NCI-H345 treated with DMSO at 0.1 percent for 48 hours (cell line): ENCODE data around the gene ARFGEF2.
"Not testable (repeated sequence)": the region's sequence is repeated elsewhere in the genome, so short reads cannot be mapped to it uniquely, and the experiment has no call there.

ENCODE experiments used
- DNase-seq: peaks from one replicate; lab custom pipeline; 2025; ENCODE audit not compliant: unreplicated experiment; lab: John Stamatoyannopoulos, UW

Gene ARFGEF2

DNA sequence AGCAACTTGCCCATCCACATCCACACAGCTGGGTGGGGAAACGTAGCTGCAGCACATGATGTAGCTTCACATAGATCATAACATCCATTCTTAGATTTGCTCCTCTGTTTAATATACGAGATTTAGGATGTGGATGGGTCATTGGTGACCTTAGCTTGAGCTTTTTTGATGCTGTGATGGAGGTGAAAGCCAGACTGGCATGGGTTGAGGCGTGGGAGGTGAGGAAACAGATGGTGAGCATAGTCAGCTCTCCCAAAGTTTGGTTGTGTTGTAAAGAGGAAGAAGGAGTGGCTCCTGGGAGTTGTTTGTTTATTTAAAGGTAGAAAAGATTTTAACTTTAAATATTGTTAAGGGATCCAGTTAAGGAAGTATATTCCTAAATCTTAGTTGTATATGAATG is 5.3 kb downstream of the ARFGEF2 start:
- DNase-seq, result no peak

DNA sequence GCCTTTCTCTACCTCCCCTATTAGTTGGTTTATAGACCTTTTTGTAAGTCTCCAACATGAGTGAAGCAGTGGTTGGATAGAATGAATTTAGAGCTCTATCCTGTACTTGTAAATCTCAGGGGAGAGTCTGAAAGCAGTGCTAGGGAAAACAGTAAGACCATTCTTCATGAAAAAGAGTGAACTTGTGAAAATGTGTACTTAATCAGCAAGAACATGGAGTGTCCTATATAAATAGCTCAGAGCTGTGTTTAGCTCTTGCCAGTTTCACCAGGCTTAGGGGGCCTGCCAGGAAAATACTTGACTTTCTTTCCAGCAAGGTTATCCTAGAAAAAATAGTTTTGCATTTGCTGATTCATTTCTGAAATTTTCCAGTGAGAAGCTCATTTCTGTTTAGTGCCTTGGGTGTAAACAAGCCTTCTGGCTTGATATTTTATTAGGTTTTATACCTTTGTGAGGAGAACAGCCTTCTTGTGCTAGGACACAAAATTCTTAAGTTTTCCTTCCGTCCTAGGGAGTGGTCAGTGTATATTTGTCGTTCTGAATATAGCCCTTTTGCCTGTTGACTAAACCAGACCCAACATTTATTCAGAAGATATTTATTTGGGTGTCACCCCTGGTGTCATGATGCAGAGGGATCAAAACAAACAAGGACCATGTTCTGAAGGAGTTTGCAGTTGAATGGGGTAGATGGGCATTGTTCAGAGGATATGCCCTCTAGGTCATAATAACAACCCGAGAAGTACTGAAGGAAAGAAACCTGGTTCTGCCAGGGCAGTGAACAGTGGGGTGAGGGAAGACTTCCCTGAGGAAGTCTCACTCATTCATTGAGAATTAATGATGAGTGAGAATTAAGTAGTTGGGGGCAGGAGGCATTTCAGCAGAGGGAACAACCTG is 7.6 kb downstream of the ARFGEF2 start:
- DNase-seq, result no peak

DNA sequence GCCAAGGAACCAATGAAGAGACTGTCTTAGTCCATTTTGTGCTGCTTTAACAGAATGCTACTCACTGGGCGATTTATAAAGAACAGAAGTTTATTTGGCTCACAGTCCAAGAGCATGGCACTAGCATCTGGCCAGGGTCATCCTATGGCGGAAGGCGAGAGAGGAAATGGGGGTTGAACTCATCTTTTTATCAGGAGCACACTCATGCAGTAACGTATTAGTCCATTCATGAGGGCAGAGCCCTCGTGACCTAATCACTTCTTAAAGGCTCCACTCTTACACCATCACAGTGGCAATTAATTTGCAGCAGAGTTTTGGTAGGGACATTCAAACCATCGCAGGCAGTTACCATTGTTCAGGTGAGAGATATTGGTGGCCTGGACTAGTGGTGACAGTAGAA is 8.5 kb downstream of the ARFGEF2 start:
- DNase-seq, result no peak

DNA sequence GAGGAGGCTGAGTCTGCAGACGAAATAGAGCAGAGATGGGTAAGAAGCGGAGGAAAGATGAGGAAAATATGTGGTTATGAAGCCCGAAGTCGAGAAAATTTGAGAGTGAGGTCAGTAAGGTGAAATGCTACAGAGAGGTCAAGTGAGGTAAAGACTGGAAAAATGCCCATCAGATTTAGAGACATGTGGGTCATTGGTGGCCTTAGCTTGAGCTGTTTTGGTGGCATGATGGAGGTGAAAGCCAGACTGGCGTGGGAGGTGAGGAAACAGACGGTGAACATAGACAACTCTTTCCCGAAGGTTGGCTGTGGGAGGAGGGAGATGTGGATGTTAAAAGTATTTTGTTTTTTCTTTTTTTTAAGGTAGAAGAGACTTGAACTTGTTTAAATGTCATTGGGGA is 9.4 kb downstream of the ARFGEF2 start:
- DNase-seq, result no peak

DNA sequence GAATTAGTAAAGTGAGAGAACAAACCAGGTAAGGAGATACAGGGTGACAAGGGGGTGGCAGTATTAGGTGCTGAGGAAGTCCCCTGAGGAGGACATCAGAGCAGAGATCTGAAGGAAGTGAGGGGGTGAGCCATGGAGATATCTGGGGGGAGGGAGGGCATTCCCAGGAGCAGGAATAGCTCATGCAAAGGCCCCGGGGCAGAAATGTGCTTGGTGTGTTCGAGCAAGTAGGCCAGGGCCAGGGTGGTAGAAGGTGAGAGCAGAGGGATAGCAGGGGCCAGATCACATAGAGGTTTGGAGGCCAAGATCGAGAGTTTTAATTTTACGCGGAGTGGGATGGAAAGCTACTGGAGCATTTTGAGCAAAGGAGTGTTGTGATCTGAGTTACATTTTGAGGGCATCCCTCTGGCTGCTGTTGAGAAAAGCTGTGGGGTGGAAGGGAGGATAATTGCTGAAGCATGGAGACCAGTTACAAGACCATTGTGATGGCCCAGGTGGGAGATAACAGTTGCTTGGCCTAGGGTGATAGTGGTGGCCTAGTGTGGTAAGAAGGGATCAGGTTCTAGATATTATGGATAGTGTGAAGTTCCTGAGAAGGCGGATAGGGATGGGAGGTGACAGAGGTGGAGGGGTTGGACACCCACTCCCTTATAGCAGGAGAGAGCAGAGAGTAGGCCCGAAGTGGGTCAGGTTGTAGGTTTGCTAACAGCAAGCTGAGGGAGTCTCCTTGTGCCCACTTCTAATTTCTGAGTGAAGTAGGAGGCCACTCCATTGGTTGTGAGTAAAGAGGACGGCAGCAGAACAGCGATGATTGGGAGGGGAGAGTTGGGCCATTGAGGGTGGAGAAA is 10.2 kb downstream of the ARFGEF2 start:
- no peak for DNase-seq

DNA sequence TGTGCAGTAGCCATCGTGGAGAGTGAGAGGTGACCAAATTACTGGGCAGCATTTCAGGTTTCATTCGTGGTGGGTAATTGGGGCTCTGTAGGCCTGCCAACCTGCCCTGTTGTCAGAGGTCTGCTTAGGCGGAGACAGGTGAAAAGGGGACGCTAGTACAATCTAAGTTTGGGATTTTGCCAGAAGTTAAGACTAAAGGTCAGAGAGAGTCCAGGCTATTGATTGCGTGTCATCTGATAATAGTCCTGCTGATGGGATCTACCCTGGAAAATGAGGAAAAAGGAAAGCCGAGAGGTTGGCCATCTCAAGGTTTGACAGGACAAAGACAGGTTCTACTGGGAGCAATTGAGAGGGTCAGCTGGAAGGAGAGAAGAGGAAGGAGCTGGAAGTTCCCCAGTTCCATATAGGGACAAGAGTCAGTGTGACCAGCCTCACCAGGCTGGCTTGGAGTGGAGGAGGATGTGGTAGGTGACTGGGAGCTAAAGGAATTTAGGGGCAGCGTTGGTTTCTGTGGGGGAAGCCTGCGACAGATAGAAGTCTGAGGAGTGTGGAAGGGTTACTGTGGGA is 10.9 kb downstream of the ARFGEF2 start:
- DNase-seq, result no peak

DNA sequence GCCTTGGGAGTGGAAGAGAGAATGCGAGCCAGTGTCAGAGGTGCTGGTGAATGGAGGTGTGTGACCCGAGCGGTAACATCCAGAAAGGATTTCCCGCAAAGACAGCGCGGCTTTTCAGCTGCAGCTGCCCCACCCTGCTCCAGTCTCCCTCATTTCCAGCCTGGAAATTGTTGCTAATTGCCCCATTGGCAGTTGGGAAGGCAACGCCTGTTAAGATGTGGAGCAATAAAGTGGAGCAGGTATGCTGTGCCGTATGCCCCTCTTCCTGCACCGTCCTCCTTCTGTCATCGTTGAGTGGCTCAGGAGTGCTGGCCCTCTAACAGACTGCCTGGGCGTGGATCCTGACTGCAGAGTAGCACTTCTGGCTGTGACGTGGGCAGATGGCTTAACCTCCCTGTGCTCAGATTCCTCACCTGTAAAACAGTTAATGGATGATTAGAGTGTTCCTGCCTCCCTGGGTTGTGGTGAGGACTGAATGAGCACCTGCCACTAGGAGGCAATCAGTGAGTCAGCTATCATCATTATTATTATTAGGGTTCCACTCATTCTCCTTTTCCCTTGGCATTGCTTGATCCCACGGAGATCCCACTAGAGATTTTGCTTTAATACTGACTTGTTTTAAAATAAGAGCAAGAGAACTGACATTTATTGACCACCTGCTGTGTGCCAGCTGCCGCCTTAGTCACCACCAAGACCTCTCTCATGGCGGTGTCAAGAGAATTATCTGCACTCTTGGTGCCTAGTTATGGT is 11.7 kb downstream of the ARFGEF2 start:
- no peak for DNase-seq

DNA sequence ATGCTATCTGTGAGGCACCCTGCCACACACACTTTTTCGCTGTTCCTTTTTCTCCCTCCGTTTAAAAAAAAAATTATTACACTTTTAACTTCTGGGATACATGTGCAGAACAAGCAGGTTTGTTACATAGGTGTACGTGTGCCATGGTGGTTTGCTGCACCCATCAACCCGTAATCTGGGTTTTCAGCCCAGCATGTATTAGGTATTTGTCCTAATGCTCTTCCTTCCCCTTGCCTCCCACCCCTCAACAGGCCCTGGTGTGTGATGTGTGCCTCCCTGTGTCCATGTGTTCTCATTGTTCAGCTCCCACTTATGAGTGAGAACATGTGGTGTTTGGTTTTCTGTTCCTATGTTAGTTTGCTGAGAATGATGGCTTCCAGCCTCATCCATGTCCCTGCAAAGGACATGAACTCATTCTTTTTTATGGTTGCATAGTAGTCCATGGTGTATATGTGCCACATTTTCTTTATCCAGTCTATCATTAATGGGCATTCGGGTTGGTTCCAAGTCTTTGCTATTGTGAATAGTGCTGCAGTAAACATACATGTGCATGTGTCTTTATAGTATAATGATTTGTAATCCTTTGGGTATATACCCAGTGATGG is 12.9 kb downstream of the ARFGEF2 start:
- DNase-seq, result not testable (repeated sequence)

DNA sequence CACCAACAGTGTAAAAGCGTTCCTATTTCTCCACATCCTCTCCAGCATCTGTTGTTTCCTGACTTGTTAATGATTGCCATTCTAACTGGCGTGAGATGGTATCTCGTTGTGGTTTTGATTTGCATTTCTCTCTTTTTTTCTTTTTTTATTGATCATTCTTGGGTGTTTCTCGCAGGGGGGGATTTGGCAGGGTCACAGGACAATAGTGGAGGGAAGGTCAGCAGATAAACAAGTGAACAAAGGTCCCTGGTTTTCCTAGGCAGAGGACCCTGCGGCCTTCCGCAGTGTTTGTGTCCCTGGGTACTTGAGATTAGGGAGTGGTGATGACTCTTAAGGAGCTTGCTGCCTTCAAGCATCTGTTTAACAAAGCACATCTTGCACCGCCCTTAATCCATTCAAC is 13.5 kb downstream of the ARFGEF2 start:
- DNase-seq, result not testable (repeated sequence)

DNA sequence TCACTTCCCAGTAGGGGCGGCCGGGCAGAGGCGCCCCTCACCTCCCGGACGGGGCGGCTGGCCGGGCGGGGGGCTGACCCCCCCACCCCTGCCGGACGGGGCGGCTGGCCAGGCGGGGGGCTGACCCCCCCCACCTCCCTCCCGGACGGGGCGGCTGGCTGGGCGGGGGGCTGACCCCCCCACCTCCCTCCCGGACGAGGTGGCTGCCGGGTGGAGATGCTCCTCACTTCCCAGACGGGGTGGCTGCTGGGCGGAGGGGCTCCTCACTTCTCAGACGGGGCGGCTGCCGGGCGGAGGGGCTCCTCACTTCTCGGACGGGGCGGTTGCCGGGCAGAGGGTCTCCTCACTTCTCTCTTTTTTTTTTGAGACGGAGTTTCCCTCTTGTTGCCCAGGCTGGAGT is 14.7 kb downstream of the ARFGEF2 start:
- not testable (repeated sequence) for DNase-seq

DNA sequence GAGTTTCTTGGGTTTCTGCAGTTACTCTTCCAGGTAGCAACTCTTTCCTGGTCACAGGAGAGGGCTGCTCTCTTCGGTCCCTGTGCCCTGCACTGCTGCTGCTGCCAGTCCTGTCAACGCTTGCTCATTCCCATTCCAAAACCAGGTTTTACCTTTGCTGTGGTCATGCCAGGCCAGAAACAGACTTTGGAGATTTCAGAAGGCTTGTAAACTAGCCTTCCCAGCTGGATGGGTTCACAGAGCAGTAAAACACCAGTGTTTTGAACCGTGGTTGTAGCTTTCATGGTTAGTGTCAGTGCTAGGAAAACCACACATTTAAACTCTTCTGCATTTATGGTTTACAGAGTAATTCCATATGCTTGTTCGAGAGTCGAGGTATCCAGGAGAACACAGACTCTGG is 16.2 kb downstream of the ARFGEF2 start:
- DNase-seq, result no peak

DNA sequence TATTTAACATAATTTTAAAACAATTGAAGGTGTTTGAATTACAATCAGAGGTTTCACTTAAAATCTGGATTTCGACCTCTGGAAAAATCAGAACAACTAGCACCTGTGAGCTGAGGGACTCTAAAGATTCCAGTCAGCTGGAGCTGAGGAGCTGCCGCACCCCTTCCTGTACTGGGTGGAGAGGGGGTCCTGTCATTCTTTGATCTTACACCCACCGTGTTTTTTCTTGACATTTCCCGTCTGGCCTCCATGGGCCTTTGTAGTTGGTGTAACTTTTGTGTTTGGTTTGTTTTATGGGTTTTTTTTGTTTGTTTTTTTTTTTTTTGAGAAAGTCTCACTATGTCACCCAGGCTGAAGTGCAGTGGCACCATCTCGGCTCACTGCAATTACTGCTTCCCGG is 17.2 kb downstream of the ARFGEF2 start:
- DNase-seq, result no peak

DNA sequence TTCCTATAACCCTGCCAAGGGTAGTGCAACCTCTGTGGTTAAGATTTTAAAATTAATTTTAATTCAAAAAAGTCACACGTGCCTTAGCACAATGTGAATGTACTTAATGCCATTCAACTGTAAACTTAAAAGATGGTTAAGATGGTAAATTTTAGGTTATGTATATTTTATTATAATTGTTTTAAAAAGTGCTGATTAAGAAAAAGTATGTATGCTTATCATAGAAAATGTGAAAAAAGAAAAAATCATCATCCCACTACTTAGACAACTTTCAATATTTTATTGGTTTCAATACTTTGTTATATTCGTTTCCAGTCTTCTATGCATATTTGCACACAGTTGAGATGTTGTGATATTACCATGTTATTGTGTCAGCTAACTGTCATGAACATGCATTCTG is 18.7 kb downstream of the ARFGEF2 start:
- no peak for DNase-seq

DNA sequence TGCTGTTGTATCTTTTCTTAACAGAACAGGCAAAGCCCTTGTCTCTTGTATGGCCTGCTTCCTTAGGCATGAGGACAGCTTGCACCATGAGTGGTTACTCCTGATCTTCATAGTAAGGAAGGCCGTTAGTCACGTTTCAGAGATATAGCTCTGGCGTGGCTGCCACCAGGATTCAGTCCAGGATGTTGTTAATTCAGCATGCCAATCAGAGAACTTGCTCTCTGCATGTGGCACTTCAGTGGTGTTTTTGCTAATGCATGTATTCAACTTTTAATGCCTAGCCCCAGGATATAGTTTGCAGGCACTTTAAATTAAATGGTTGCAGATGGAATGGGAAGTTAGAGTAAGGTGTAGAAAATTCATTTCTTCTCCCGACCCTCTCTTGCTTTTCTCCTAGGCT is 20.0 kb downstream of the ARFGEF2 start:
- DNase-seq, result no peak

DNA sequence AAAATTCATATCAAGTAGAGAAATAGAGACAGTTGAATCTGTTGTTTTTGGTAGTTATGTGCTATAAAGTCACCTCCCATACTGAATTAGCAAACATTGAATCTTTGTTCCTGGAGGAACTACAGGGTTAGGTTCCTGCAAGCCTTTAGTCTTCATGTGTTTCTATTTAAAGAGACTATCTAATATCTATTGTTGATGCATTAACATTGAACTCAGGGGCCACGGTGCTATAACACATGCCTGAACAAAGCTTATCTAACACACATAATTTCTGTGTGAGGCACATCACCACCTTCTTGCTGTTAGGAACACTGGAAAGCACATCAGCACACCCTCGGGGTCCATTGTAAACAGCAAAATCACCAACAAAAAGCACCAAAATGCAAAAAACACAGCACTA is 21.2 kb downstream of the ARFGEF2 start:
- no peak for DNase-seq

DNA sequence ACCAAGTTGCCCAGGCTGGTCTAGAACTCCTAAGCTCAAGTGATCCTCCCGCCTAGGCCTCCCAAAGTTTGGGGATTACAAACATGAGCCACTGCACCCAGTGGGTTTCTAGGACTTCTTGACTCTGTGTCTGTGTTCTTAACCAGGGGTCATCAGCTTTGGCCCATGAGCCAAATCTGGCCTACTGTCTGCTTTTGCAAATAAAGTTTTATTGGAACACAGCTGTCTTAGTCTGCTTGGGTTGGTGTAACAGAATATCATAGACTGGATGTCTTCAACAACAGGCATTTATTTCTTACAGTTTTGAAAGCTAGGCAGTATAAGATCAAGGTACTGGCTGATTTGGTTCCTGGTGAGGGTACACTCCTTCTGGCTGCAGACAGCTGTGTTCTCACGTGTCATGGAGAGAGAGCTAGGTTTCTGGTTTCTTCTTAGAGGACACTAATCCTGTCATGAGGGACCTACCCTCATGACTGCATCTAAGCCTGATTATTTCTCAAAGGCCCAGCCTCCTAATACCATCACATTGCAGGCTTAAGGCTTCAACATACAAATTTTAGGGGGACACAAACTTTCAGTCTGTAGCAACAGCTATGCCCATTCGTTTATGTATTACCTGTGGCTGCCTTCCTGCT is 23.3 kb downstream of the ARFGEF2 start:
- DNase-seq, result no peak

DNA sequence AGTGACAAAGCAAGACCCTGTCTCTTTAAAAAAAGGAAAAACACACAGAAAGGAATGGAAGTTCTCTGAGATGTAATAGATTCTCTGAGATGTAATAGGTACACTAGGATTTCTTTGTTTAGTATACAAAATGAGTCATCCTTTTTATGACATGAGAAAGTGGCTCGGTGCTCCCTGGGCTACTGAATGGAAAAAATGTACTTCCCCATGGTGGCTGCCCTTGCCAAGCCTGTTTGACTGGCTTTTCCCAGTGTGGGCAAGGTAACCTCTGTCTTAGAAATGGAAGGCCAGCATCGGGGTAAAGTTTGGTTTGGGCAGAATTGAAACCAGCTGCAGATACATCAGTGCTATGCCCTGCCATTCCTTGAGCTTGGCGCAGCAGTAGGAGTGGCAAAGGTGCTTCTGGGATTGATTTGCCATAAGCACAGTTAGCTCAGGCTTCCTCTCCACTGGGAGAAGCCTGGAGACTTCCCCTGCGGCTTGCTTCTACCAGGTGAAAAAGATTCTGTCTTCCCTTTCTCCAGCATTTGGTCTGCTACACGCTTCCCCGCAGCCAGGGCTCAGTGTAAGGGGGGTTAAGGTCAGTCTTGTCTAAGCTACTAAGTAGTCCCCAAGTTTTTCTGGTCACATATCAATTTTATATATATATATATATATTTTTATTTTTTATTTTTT is 24.5 kb downstream of the ARFGEF2 start:
- no peak for DNase-seq

DNA sequence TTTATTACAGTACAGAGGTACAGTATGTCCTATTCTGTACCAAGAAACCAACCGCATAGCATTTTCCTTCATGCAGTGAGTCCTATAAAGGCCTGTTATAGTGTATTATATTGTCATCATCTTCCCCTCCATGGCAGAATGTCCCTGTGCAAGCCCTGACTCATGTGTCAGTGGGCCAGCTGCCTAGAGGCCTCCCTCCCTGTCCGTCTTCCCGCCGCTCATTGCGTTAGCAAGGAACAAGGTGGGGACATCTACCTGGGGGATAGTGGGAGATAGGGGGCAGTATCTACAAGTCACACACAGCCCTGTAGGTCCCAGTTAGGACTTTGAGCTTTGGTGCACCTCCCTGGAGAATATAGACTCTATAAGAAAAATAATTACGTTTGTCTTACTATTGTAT is 27.1 kb downstream of the ARFGEF2 start:
- no peak for DNase-seq

DNA sequence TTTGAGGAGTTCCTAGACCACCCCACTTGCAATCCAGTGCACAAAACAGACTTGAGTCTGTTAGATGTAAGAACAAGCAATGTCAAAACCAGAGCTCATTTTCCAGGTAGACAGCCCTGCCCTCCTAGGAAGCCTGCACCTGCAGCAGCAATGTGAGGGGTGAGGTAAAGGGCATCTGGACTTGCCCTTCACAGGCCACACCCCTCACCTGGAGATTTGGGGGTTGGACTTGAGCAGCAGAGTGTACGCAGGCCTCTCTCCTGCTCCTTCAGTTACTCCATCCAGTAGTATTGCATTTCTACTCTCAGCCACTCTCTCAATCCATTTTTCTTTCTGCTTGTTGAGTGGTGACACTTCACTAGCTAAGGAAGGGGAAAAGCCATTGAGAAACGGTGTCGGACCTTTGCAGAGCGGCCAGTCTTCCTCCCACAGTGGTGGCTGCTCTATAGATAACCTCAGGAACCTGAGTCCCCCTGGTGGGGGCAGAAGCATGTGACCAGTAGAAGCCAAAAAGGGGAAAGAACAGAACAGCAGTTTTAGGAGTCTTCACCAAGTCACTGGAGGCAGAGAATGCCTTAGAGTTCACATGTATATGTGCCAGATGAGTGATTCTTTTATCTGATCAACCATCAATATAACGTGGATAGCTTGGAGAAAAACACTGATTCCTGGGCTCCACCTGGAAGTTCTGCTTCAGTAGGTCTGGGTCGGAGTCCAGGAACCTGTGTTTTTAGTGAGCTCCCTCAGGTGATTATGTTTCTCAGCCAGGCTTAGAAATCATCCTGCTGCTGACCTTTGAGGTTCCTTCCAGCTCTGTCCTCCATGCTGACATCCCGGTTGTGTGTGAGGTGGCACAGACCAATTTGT is 28.0 kb downstream of the ARFGEF2 start:
- DNase-seq, result no peak
